Activated CD8-positive, alpha-beta memory T cell treated with anti-CD3 and anti-CD28 coated beads for 1 hour (primary cell): ENCODE results near the gene TRIP6.

Experiments
- DNase-seq, 2 donors: peaks; one replicate each; pipeline ENCODE4 v3.0.0-alpha.2; 2020; ENCODE audit warnings: low read depth in 1 of 2; ENCODE audit errors: extremely low read depth in 1 of 2

The TRIP6 gene

DNA sequence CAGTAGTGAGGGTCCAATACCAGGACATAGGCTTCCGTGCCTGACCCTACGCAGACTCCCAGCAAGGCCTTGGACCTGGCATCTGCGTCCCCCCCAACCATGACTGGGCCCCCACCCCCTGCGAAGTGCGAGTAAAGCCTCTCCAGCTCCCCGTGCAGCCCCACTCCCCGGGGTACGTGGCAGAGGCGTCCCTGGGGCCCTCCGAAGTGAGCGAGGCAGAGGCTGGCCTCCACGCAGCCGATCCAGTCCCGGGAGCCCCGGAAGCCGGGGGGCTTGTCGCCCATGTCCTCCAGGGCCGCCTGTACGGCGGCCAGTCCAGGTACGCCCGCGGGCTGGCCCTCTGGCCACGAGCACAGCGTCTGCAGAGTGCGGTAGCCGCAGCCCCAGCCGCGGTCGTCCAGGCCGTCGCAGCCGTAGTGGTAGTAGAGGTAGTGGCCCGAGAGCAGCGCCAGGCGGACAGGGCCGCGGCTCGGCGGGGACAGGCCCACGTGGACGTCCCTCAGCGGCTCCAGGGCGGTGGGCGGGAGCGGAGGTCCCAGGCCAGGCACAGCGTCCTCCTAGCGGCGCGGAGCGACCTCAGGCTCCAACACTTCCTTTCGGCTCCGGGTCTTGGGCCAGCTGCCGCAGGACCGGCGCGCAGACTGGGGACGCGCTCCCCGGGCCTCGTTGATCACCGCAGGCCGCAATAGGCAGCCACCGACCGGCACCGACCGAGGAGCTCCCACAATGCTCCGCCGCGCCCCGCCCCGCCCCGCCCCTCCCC is 22.0 kb downstream of the TRIP6 start, which contains the start of gene UFSP1:
Gene UFSP1, minus strand, starts transcription at position 728 of the 763 bp plus-strand sequence. Its CDS starts 444 bp downstream, at position 284.
- DNase-seq: no peak

DNA sequence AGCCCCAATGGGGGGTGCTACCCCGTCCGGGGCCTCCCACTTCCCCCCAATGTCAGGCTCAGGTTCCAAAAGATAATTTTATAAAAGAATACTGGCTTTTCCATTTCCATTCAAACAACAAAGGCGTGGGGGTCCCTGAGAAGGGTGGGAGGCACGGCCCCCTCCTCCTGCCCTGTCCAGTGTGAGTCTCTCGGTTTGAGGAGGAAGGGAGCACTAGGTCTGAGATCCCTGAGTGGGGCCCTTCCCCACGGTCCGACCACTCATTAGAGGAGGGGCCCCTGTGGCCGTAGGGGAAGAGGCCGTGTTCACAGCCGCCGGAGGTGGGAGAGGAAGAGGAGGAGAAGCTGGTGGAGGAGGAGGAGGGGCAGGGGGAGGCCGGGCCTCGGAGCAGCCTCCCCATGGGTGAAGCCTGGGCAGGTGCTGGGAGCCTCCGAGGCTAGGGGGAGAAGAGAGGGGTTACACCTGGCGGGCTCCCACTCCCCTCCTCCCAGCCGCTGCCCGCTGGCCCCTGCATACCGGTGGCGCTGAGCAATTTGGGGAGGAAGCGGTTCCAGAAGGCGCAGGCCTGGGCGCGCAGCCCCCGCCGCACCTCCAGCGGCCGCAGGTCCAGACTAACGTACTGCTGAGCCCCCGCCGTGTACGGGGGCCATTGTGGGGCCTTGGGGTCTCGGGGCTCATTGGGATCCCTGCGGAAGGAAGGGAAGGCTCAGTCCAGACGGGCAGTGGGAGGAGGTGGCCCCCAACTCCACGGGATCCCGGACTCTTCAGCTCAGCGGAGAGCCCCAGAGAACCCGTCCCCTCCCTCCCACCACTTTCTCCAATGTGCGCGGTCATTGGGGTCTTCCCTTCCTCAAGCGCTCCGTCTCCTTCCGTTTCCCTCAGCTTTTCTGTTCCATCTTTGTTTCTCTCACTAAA is 23.7 kb downstream of the TRIP6 start:
- no peak for DNase-seq

DNA sequence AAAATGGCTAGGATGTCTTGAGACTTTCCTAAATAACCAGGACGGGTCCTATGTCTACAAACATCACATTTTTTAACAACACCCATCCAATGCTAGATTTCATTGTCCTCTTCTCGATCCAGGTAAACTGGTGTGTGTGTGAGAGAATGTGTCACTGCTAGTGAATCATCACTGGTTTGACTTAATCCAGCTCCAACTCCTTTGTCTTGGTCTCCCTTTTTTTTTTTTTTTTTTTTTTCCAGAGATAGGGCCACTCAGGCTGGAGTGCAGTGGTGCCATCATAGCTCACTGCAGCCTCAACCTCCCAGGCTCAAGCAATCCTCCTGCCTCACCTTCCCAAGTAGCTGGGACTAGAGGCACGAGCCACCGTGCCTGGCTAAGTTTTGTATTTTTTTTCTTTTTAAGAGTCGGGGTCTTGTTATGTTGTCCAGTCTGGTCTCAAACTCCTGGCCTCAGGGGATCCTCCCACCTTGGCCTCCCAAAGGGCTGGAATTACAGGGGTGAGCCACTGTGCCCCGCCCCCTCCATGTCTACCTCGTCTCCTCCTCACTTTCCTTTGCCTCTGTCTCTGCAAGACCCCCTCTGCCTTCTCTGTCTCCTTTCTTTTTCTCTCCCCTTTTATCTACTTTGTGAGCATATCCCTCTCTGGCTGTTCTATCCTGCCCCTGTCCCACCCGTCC is 24.5 kb downstream of the TRIP6 start:
- no peak for DNase-seq

DNA sequence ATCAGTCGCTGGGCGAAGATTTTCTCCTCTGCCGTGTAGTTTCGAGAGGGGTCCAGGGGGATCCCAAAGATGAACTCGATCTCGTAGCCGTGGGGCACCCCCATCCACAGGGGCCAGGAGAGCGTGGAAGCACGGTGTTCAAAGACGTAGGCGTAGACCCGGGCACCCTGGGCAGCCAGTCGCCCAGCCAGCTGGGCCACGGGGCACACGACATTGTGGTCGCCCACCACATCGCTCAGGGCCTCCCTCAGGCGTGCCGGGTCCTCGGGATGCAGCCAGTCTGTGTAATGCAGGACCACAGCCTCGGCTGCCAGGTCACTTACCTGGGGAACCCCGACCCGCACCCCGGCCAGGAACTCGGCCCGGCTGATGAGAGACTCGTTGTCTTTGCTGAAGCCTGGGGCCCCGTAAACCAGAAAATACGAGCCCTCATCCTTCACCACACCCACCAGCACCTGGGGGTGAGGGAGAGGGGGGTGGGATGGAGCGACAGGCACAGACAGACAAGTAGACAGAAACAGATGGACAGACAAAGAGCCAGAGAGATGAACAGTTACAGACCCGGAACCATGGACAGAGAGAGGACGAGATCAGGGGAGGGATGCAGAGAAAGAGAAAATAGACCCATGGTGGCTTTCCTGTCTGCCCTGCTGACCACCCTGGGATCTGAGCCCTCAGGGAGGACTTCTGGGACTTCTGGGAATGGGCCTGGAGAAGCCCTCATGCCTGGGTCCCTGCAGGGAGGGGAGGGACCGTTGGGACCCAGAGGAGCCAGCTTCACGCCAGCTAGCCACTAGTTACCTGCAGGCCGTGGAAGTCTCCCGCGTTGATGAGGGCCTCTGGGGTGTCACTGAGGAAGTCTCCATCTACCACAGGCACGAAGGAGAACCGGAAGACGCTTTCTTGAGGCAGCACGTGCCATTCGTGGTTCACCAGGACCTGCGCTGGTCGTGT is 25.5 kb downstream of the TRIP6 start:
- DNase-seq: no peak

DNA sequence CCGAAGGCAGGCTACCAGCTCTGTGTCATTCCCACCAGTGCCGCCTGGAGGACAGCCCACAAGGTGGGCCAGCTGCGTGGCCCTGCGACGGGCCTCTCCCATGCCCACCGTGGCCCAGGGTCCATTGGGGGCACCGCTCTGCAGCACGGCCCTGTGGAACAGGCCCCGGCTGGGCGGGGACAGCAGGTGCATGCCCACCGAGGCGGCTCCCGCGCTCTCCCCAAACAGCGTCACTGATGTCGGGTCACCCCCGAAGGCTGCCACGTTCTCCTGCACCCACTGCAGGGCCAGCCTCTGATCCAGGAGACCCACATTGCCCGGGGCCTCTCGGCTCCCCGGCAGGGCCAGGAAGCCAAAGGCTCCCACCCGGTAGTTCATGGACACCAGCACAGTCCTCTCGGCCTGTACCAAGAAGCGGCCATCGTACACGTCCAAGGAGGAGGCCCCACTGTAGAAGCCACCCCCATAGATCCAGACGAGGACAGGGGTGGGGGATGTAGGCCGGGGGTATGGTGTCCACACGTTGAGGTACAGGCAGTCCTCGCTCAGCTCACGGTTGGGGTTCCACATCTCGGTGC is 26.2 kb downstream of the TRIP6 start:
- DNase-seq: no peak

DNA sequence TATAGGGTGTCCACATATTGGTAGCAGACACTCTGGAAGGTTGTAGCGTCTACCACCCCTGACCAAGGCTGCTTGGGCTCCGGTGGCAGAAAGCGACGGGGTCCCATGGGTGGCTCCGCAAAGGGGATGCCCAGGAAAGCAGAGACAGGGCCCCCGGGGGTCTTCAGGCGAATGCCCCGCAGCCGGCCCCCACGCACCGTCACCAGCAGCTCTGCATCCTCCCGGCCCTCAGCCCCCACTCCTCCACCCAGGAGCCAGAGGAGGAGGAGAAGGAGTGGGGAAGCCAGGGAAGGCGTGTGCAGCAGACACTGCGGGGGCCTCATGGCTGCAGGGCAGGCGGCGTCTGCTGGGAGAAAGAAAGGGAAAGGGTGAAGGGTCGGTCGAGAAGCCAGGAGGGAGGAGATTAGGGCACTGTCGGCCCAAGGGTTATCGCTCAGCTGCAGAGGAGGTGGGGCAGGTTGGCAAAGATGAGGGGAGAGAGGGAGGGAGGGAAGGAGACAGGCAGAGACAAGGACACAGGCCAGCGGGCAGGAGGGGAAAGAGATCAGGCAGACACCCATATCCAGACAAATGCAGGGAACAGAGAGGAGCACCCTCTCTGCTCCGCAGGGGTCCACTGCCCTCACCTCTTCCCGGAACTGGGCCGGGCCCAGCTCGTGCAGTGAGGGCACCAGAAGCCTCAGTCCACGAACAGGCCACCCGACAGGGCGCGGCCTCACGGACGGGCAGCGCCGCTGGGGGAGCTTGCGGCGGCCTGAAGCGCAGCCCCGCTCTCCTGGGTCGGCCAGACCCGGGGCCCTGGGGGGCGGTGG is 26.9 kb downstream of the TRIP6 start:
- DNase-seq: no peak

DNA sequence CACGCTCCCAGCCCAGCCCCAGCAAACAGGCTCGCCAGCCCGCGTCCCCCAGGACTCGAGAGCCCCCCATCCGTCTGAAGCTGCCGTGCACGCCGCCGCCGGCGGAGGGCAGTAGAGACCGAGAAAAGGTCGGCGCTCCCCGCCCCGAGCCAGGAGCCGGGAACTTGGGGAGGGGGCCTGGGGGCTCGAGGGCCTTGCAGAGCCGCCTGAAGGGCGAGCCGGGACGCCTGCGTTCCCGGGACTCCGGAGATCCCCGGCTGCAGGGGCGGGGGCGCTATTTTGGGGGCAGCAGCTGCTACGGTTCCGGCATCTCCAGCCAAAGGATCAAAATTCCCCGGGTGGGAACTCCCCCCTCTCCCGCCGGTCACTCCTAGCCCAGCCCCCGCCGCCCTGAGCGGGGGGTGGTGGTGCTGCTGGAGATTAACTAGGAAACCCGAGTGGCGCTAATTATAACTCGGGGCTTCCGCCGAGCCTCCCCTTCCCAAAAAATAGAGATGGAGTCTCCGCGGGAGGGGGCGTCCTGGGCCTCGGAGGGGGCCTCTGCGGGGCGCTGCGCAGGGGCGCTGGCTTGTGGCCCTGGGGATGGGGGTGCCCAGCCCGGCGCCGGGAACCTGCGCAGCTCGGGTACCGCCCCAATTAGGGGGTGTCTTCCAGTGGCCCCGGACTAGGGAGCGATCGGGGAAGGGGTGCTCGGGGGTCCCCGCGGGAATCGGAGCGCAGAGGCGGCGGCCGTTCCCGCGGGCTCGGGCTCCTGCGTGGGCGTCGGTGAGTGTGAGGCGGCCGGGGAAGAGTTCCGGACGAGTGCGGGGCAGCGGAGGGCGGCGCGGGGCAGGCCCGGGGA is 27.9 kb downstream of the TRIP6 start:
- peak in 1 of 2 donors; percentile 50 for DNase-seq

DNA sequence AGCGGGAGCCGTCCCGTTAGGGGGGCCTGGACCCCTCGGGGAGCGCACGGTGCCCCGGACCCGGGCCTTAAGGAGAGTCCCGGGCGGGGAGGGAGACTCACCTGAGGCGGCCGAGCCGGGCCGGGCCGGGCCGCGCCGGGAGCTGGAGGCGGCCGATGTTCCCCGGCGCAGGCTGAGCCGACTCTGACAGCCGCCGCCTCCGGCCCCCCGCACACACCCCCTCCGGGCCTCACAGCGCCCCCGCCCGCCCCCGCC is 28.4 kb downstream of the TRIP6 start, which contains the start of gene ACHE:
Gene ACHE, minus strand, starts transcription at position 188 of the 255 bp plus-strand sequence. CDS start 1,656 bp downstream, outside the sequence.
- DNase-seq: no peak

DNA sequence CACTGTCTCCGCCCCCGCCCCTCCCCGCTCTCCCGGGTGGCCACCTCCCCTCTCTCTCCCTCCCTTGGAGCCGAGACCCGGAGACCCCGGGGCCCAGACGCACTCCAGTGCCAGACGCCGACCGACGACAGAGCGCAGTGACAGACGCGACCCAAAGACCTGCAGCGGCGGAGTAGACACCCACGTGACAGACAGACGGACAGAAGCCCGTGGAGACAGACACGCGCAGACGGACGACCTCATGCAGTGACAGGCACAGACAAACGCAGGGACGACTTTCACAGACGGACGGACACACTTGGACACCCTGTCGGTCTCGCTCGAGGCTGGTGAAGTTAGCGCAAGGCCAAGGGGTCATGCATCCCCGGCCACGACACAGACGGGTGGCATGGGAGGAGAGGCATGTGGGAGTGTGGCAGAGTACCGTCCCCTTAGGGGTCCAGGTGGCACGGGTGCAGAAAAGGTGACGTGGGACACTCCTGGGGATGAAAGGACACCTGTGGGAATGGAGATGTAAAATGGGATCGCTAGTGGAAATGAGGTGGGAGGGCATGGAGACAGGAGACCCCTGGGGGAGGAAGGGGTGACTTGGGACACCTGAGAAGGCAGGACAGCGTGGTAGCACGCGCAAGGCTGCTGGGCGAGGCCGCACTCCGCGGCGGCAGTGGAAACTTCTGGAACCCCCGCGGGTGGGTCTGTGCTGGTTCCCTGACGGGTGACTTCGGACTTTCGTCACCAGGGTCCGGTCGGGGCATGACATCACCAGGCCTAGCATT is 29.0 kb downstream of the TRIP6 start:
- no peak for DNase-seq

DNA sequence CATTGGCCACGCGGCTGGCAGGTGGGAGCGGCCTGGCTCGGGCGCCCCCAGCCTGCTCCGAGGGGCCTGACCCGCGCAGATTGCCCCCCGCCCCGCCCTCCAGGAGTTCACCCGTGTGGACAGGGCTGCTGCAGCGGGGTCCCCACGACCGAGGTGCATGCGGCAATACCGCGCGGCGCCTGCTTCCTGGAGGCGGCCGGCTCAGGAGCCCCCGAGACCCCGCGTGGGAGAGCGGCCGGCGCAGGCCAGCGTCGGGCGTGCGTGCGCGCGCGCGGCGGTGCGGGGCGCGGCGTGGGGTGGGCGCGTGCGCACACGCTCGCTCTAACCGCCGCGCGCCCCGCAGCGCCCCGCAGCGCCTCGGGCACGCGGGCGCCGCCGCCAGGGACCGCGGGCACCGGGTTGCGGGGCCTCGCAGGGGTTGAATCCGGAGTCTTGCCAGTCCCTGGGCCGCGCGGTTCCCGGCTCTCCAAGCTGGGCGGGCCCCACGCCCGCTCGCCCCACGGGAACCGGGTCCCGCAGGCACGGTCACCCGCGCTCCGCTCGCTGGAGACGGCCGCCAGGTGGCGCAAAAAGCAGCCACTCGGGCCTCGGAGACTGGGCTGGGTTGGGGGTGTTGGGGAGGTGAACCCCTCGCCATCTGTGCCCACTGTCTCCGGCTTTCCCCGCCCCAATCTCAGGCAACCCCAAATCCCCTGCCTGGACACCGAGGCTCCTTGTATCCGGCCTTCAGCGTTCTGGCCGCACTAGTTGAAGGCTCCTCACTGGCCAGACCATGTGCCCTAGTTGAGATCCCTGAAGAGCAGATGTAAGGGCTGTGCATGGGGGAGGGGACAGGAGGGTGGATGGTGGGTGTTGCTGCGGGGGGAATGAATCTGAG is 29.8 kb downstream of the TRIP6 start:
- peak in 1 of 2 donors; percentile 56 for DNase-seq

DNA sequence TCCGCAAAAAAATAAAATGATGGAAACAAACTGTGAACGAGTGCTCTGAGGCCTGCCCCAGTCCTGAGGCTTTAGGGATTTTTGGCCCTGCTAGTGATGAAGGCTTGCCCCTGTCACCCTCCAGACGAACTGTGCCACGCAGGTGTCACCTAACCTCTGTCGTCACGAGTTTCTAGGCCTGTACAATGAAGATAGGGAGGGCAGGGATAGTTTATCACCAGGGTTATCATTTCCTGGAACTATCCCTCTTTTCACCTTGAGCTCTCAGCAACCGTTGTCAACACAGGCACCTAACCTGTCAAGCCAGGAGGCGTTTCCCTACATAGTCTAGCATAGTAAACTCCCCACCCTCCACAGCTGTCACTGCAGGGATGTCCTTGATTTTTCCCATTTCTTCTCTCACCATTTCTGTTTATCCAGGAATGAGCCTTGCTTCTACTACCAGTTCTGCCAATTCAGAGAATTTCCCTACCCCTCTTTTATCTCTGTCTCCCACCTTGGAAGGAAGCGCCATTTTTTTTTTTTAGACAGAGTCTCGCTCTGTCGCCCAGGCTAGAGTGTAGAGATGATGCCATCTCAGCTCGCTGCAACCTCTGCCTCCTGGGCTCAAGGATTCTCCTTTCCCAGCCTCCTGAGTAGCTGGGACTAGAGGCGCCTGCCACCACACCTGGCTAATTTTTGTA is 30.7 kb downstream of the TRIP6 start:
- no peak for DNase-seq

DNA sequence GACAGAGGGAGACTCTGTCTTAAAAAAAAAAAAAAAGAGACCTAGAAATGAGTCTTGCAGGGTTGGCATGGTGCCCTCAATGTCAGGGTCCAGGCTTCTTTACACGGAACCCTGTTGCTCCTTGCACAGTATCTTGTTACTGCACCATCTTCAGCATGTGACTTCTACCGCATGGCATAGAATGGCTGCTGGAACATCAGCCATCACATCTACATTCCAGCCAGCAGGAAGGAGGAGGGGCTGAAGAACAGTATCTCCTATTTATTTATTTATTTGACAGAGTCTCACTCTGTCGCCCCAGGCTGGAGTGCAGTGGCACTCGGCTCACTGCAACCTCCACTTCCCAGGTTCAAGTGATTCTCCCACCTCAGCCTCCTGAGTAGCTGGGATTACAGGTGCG is 32.2 kb downstream of the TRIP6 start:
- no peak for DNase-seq

DNA sequence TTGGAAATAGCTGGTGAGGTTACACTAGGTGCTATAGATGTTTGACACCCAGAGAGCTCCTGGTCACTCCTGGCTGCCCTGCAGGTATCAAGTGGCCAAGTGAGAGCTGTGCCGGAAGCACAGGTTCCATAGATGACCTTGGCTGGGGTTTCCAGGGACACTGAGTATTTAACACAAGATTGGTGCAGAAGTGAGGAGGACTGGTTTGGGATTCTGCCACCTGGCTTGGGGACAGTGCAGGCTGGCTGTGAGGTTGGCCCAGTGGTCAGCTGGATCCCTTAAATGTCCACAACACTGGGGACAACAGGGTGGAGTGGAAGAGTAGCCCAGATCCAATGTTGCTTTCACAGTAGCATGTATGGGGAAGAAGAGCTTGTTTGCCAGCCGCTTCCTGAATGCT is 33.8 kb downstream of the TRIP6 start:
- no peak for DNase-seq

DNA sequence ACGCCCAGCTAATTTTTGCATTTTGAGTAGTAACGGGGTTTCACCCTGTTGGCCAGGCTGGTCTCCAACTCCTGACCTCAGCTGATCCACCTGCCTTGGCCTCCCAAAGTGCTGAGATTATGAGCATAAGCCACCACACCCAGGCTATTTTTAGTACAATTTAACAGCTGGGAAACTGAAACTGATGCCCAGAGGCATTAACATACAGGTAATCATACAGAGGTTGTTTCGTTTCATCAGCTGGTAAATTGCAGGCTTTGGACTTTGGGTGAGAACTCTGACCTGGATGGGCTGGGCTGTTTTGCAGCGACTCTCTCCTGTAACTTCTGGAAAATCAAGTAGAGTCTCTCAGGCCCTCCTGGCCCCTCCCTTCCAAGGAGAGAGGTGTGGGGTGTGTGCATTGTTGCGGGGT is 34.7 kb downstream of the TRIP6 start:
- DNase-seq: no peak

DNA sequence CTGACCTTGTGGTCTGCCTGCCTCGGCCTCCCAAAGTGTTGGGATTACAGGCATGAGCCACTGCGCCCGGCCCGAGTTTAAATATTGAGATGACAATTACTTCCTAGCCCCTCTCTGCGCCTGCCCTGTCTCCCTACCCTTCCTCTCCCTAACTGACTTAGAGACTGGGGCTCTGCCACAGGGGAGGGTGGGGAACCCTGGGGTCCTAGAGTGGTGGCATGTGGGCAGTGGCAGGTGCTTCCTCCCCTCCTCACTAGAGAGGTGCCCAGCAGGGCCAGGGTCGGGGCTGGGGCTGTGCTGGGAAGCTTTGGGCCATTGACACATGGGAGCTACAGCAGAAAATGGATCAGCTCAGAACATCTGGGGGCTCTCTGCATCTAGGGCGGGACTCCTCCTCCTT is 35.5 kb downstream of the TRIP6 start:
- no peak for DNase-seq

DNA sequence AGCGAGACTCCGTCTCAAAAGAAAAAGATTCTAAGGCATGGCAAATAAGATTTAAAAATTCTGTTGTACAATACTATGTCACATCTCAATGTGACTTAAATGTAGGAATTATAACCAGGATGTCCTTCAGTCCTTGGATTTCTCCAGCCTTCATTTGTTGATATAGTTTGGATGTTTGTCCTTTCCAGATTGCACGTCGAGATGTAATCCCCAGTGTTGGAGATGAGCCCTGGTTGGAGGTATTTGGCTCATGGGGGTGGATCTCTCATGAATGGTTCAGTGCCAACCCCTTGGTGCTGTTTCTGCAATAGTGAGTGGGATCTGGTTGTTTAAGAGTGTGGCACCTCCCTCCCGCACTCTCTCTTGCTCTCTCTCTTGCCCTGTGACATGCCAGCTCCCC is 41.3 kb downstream of the TRIP6 start:
- DNase-seq: no peak
